H9 (cell line): ENCODE measurements around the gene C19orf47. TPM values are rescaled to one million over a fixed set of nuclear protein-coding genes. Genes with fewer than 3 reads are reported as not detected.

Experiments
- DNase-seq: peaks from one replicate; pipeline ENCODE4 v3.0.0-alpha.2; 2017
- H2AFZ ChIP-seq: one replicate; pipeline ENCODE4 v1.6.1; 2013; ENCODE audit warnings: mild to moderate bottlenecking, low read length, control low read depth, moderate library complexity
- H2AK5ac ChIP-seq: 2 replicates; pipeline ENCODE4 v1.6.1; 2013; ENCODE audit warnings: low read length, control low read depth, mixed read lengths; ENCODE audit not compliant: insufficient read length
- H2BK120ac ChIP-seq: one replicate; pipeline ENCODE4 v1.6.1; 2013; ENCODE audit warnings: low read depth, mild to moderate bottlenecking, low read length, control low read depth, inconsistent platforms; ENCODE audit not compliant: poor library complexity, severe bottlenecking
- H2BK12ac ChIP-seq: 2 replicates; pipeline ENCODE4 v1.6.1; 2013; ENCODE audit warnings: low read length, control low read depth, mixed read lengths, low read depth; ENCODE audit not compliant: insufficient read length
- H2BK15ac ChIP-seq: 2 replicates; pipeline ENCODE4 v1.6.1; 2013; ENCODE audit warnings: low read depth, low read length, control low read depth
- H2BK20ac ChIP-seq: one replicate; pipeline ENCODE4 v1.6.1; 2013; ENCODE audit warnings: low read depth, mild to moderate bottlenecking, low read length, control low read depth, inconsistent platforms; ENCODE audit not compliant: poor library complexity, severe bottlenecking
- H2BK5ac ChIP-seq: 2 replicates; pipeline ENCODE4 v1.6.1; 2013; ENCODE audit warnings: low read length, control low read depth, mixed read lengths; ENCODE audit not compliant: insufficient read length
- H3K14ac ChIP-seq: 2 replicates; pipeline ENCODE4 v1.6.1; 2013; ENCODE audit warnings: low read length, control low read depth; ENCODE audit not compliant: insufficient read depth
- H3K18ac ChIP-seq: 2 replicates; pipeline ENCODE4 v1.6.1; 2013; ENCODE audit warnings: low read depth, mild to moderate bottlenecking, mixed read lengths, low read length, control low read depth; ENCODE audit not compliant: insufficient read length
- H3K23ac ChIP-seq: 2 replicates; pipeline ENCODE4 v1.6.1; 2013; ENCODE audit warnings: low read length, control low read depth, mixed read lengths, low read depth; ENCODE audit not compliant: insufficient read length
- H3K23me2 ChIP-seq: 2 replicates; pipeline ENCODE4 v1.6.1; 2013; ENCODE audit warnings: low read depth, mild to moderate bottlenecking, mixed read lengths, low read length, control low read depth; ENCODE audit not compliant: insufficient read length, poor library complexity, severe bottlenecking
- H3K27ac ChIP-seq: 2 replicates; pipeline ENCODE4 v1.5.1; 2013; ENCODE audit warnings: low read length, control low read depth, mixed read lengths, low read depth; ENCODE audit not compliant: insufficient read length
- H3K27me3 ChIP-seq: 2 replicates; pipeline ENCODE4 v1.6.1; 2013; ENCODE audit warnings: low read length, control low read depth, inconsistent platforms; ENCODE audit not compliant: insufficient read depth
- H3K4ac ChIP-seq: 2 replicates; pipeline ENCODE4 v1.6.1; 2013; ENCODE audit warnings: low read depth, mild to moderate bottlenecking, control low read depth, inconsistent platforms, low read length, moderate library complexity
- H3K4me1 ChIP-seq: 2 replicates; pipeline ENCODE4 v1.6.1; 2013; ENCODE audit warnings: low read length, control low read depth, inconsistent platforms; ENCODE audit not compliant: insufficient read depth
- H3K4me2 ChIP-seq: 2 replicates; pipeline ENCODE4 v1.6.1; 2013; ENCODE audit warnings: low read length, control low read depth, mixed read lengths; ENCODE audit not compliant: insufficient read length, insufficient read depth
- H3K56ac ChIP-seq: 2 replicates; pipeline ENCODE4 v1.6.1; 2013; ENCODE audit warnings: low read depth, mild to moderate bottlenecking, mixed read lengths, low read length, control low read depth; ENCODE audit not compliant: insufficient read length
- H3K79me1 ChIP-seq: 2 replicates; pipeline ENCODE4 v1.6.1; 2013; ENCODE audit warnings: low read depth, mild to moderate bottlenecking, moderate library complexity, low read length, control low read depth, inconsistent platforms; ENCODE audit not compliant: insufficient read depth, poor library complexity, severe bottlenecking
- H3K79me2 ChIP-seq: 2 replicates; pipeline ENCODE4 v1.6.1; 2013; ENCODE audit warnings: low read length, control low read depth, inconsistent platforms; ENCODE audit not compliant: insufficient read depth
- H3K9ac ChIP-seq: 2 replicates; pipeline ENCODE4 v1.6.1; 2013; ENCODE audit warnings: low read length, control low read depth, mixed read lengths; ENCODE audit not compliant: insufficient read length; ENCODE audit errors: extremely low read depth
- H3K9me3 ChIP-seq: one replicate; pipeline ENCODE4 v1.6.1; 2013; ENCODE audit warnings: low read depth, low read length, inconsistent platforms; ENCODE audit not compliant: control insufficient read depth
- H3T11ph ChIP-seq: one replicate; pipeline ENCODE4 v1.6.1; 2013; ENCODE audit warnings: mild to moderate bottlenecking, low read length, control low read depth, inconsistent platforms
- H4K20me1 ChIP-seq: one replicate; pipeline ENCODE4 v1.6.1; 2013; ENCODE audit not compliant: control insufficient read depth, insufficient read length, insufficient read depth
- H4K5ac ChIP-seq: 2 replicates; pipeline ENCODE4 v1.6.1; 2013; ENCODE audit warnings: low read depth, mild to moderate bottlenecking, mixed read lengths, low read length, control low read depth; ENCODE audit not compliant: insufficient read length
- H4K8ac ChIP-seq: replicated peaks from 2 replicates; pipeline ENCODE4 v1.6.1; 2013; ENCODE audit warnings: low read length, control low read depth, mixed read lengths, low read depth; ENCODE audit not compliant: insufficient read length
- H4K91ac ChIP-seq: 2 replicates; pipeline ENCODE4 v1.6.1; 2013; ENCODE audit warnings: low read depth, mild to moderate bottlenecking, moderate library complexity, mixed read lengths, low read length, control low read depth; ENCODE audit not compliant: insufficient read length
- H3K27ac Mint-ChIP-seq, 3 experiments: 2 replicates in 2 of 3; 3 replicates in 1 of 3; pipeline ENCODE4 v1.8.0; 2020 to 2021; ENCODE audit warnings: mixed read lengths in 3 of 3, mild to moderate bottlenecking in 1 of 3, moderate library complexity in 1 of 3
- H3K27me3 Mint-ChIP-seq: 2 replicates; pipeline ENCODE4 v1.8.0; 2021; ENCODE audit warnings: low read depth, mild to moderate bottlenecking, moderate library complexity, mixed read lengths
- H3K36me3 Mint-ChIP-seq, 3 experiments: 2 replicates in 2 of 3; 3 replicates in 1 of 3; pipeline ENCODE4 v1.8.0; 2020 to 2021; ENCODE audit warnings: low read depth in 3 of 3, mixed read lengths in 3 of 3; ENCODE audit not compliant: insufficient read depth in 1 of 3
- H3K4me1 Mint-ChIP-seq, 2 experiments: 2 replicates each; pipeline ENCODE4 v1.8.0; 2020; ENCODE audit warnings: mixed read lengths in 2 of 2
- H3K4me3 Mint-ChIP-seq, 2 experiments: 2 replicates in 1 of 2; 3 replicates in 1 of 2; pipeline ENCODE4 v1.8.0; 2020 to 2021; ENCODE audit warnings: mild to moderate bottlenecking in 2 of 2, mixed read lengths in 2 of 2, moderate library complexity in 1 of 2
- H3K9me3 Mint-ChIP-seq, 2 experiments: 2 replicates in 1 of 2; 3 replicates in 1 of 2; pipeline ENCODE4 v1.8.0; 2020; ENCODE audit warnings: mild to moderate bottlenecking in 2 of 2, mixed read lengths in 2 of 2, moderate library complexity in 1 of 2
- WGBS: extraction: QIAGEN DNeasy Blood & Tissue Kit; methylation state at CpG from one replicate; pipeline ENCODE4 v1.1.7; 2013; ENCODE audit warnings: missing lambda C conversion rate, low lambda C conversion rate, mixed read lengths; ENCODE audit not compliant: insufficient read length; ENCODE audit errors: extremely low coverage; 5-methylcytosine and 5-hydroxymethylcytosine counted together
- total RNA-seq: library from RNA; stranded (reverse); gene quantifications from 2 replicates; pipeline ENCODE4 v1.2.1, GENCODE V29; 2021
- TF ChIP-seq, protein P1 (sequence below): fragments of 200-600 bp; sonication (generic); conservative IDR thresholded peaks from 3 replicates; pipeline ENCODE4 v1.8.0; 2021; ENCODE audit warnings: antibody characterized with exemption, mild to moderate bottlenecking

Gene C19orf47
- total RNA-seq, 1 experiment from 2014 or later = 19.4 TPM

DNA sequence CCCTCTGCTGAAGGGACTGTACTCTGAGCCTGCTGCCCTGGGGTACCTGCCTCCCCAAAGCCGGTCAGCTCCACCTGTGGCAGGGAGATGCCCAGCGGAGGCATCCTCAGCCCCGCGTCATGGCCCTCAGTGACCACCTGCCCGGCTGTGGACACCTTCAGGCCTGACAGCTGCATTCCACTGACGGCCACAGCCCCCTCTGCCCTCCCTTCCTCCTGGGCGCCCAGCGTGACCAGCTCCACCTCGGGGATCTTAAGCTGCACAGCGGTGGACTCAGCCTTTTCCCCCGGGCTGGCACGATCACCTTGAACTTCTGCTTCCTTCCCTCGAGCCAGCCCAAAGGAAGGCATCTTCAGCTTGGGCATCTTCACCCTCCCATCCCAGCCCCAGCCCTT, 46.6 kb upstream of the C19orf47 start:
- Histone ChIP-seq H3K4ac (no peak overlapping the region), H2BK15ac (no peak overlapping the region), H2AK5ac (no peak overlapping the region), H3K23me2 (peaks cover 7% of the 10 kb centered on the region), H3K23ac (no peak overlapping the region), H3K18ac (no peak overlapping the region), H3K27me3 (no peaks in the 10 kb centered on the region; the same call in 1 of the 2 replicates), H3K14ac (no peak overlapping the region), H2BK5ac (no peak overlapping the region), H3K27ac (no peak overlapping the region), H3K4me1 (no peaks in the 10 kb centered on the region), H3K56ac (no peak overlapping the region), H3K9me3 (no peaks in the 10 kb centered on the region), H3K79me2 (no peaks in the 10 kb centered on the region), H4K20me1 (no peaks in the 10 kb centered on the region), H4K8ac (no peak overlapping the region), H2AFZ (no peak overlapping the region), H3K4me2 (no peak overlapping the region), H3K9ac (no peak overlapping the region), H4K5ac (no peak overlapping the region), H2BK12ac (no peak overlapping the region), H4K91ac (no peak overlapping the region), H3T11ph (no peak overlapping the region), H2BK120ac (no peak overlapping the region), H3K79me1 (no peaks in the 10 kb centered on the region), H2BK20ac (no peak overlapping the region)
- Mint-ChIP-seq H3K4me3 (no peak overlapping the region), H3K36me3 (no peaks in the 10 kb centered on the region; a peak in 1 of 7 replicates), H3K27me3 (peaks cover 18% of the 10 kb centered on the region), H3K9me3 (no peaks in the 10 kb centered on the region), H3K27ac (no peak overlapping the region), H3K4me1 (peaks cover 15 to 24% of the 10 kb centered on the region in 2 experiments)
- WGBS = no CpG with 5 or more reads among the region's 13 CpGs
- TF ChIP-seq, protein P1, sequence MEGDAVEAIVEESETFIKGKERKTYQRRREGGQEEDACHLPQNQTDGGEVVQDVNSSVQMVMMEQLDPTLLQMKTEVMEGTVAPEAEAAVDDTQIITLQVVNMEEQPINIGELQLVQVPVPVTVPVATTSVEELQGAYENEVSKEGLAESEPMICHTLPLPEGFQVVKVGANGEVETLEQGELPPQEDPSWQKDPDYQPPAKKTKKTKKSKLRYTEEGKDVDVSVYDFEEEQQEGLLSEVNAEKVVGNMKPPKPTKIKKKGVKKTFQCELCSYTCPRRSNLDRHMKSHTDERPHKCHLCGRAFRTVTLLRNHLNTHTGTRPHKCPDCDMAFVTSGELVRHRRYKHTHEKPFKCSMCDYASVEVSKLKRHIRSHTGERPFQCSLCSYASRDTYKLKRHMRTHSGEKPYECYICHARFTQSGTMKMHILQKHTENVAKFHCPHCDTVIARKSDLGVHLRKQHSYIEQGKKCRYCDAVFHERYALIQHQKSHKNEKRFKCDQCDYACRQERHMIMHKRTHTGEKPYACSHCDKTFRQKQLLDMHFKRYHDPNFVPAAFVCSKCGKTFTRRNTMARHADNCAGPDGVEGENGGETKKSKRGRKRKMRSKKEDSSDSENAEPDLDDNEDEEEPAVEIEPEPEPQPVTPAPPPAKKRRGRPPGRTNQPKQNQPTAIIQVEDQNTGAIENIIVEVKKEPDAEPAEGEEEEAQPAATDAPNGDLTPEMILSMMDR = no peak
- no peak for DNase-seq
